ENCODE data around the gene ADK.

The ADK gene

GRCh38 chr10:74529205-74529604 lies 378.2 kb downstream of the ADK start:
- TF ChIP-seq ZFX (IDR thresholded peaks at IDR 0.05), result no peak
- no peak for TF ChIP-seq CTCF (conservative IDR thresholded peaks at IDR 0.05)
- H3K27ac ChIP-seq, result no peak overlapping the region

GRCh38 chr10:74530981-74531380 lies 380.0 kb downstream of the ADK start:
- TF ChIP-seq ZFX (IDR thresholded peaks at IDR 0.05), result no peak
- no peak for TF ChIP-seq CTCF (conservative IDR thresholded peaks at IDR 0.05)
- no peak overlapping the region for H3K27ac ChIP-seq

DNA sequence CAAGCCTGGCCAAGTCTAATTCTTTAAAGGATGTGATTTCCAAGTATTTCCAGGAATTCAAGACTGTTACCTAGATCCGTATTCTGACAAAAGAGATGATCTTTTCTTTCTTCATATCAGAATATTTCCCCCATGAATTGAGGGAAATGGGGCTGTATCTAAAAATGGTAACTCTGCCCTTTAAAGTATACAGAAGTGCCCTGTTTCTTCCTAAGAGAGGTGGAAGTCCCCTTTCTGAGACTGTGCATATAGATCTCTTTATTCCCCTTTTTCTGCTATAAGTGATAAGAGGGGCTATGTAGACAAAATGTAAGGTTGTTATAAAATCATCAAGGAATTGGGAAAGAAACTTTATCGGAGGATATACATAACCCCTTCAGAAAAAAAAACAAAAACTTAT lies 388.3 kb downstream of the ADK start:
- TF ChIP-seq ZFX (IDR thresholded peaks at IDR 0.05), result no peak
- no peak for TF ChIP-seq CTCF (conservative IDR thresholded peaks at IDR 0.05)
- no peak overlapping the region for H3K27ac ChIP-seq

GRCh38 chr10:74541375-74541774 lies 390.4 kb downstream of the ADK start:
- no peak overlapping the region for H3K27ac ChIP-seq
- TF ChIP-seq CTCF (conservative IDR thresholded peaks at IDR 0.05), result no peak
- no peak for TF ChIP-seq ZFX (IDR thresholded peaks at IDR 0.05)

DNA sequence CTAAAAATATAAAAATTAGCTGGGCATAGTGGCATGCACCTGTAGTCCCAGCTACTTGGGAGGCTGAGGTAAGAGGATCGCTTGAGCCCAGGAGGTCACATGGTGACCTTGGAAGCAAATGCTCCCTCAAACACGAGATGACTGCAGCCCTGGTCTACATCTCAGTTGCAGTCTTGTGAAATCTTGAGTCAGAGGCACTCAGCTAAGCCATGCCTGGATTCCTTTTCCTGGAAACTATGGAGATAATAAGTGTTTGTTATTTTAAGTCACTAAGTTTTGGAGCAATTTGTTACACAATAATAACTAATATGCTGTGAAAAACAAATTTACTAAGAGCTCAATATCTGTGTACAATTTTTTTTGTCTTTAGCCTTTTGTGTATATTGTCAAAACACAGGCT lies 391.1 kb downstream of the ADK start:
- H3K27ac ChIP-seq, result no peak overlapping the region
- TF ChIP-seq ZFX (IDR thresholded peaks at IDR 0.05) (no peak), CTCF (conservative IDR thresholded peaks at IDR 0.05) (no peak)

DNA sequence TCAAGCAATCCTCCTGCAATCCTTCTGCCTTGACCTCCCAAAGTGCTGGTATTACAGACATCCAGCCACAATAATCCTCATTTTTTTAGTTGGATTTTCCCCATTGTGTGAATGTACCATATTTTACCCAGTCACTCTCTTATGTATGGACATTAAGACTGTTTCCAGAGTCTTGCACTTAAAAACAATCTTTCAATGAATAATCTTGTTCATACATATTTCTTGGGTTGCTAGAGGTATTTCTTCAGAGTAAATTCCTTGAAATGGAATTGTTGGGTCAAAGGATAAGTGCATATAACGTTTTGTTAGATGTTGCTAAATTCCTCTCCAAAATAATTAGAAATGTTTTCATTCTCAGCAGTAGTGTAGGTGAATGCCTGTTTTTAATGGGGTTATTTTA lies 392.3 kb downstream of the ADK start:
- TF ChIP-seq ZFX (IDR thresholded peaks at IDR 0.05) (no peak), CTCF (conservative IDR thresholded peaks at IDR 0.05) (no peak)
- H3K27ac ChIP-seq, result no peak overlapping the region

DNA sequence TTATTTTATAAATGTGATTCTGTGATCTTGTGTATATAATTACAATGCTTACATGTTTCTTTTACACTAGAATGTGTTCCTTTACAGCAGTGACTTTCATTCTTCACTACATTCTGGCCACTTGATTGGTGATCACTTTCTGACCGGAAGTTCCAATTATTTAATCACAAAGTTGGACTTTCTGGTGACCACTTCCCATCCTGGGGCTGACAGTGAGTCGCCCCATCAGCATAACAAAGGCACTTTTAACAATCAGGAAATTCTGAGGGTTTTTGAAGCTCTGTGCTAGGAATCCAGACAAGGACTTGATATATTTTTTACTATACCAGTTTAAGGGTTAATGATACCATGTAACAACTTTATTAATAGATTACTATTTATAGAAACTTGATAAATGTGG lies 393.1 kb downstream of the ADK start:
- no peak overlapping the region for H3K27ac ChIP-seq
- TF ChIP-seq CTCF (conservative IDR thresholded peaks at IDR 0.05) (no peak), ZFX (IDR thresholded peaks at IDR 0.05) (no peak)
